Pancreas (tissue), 10 donors: ENCODE results near the gene SYPL2. TPM values are rescaled to one million over a fixed set of nuclear protein-coding genes. Genes with fewer than 3 reads are reported as not detected.
A peak's percentile ranks its signal among the peaks of the same experiment; 100 is the strongest.

ENCODE experiments used
- ATAC-seq, 4 donors: fragments of 200-7000 bp; cut with Tn5 transposase; one replicate each; pipeline versions ENCODE4 v1.8.0 to v1.9.1; 2020; ENCODE audit warnings: mild to moderate bottlenecking in 4 of 4, moderate library complexity in 4 of 4
- DNase-seq, 6 donors: peaks; one replicate each; pipeline ENCODE4 v3.0.0-alpha.2; 2020
- FAIRE-seq: peaks from 2 replicates; lab custom pipeline; 2012; peaks lifted over from hg19 to GRCh38; lab: Jason Lieb, UNC
- H3K27ac ChIP-seq, 4 donors: fragments of 200-600 bp; sonication (generic); 1 replicate in 3 of 4; 2 replicates in 1 of 4; pipeline versions ENCODE4 v1.5.0 to v1.8.0; 2020
- H3K27me3 ChIP-seq, 4 donors: fragments of 200-600 bp; one replicate each; pipeline ENCODE4 v1.8.0; 2021
- H3K36me3 ChIP-seq, 3 donors: fragments of 200-600 bp; sonication (generic) in 1 of 3; one replicate each; pipeline versions ENCODE4 v1.5.0 to v1.8.0; 2020 to 2021
- H3K4me1 ChIP-seq, 3 donors: fragments of 200-600 bp; one replicate each; pipeline ENCODE4 v1.8.0; 2021
- H3K4me3 ChIP-seq, 4 donors: fragments of 200-600 bp; sonication (generic) in 2 of 4; one replicate each; pipeline versions ENCODE4 v1.5.0 to v1.8.0; 2020 to 2021
- H3K9me3 ChIP-seq, 4 donors: fragments of 200-600 bp; one replicate each; pipeline ENCODE4 v1.8.0; 2021
- CTCF ChIP-seq, 4 donors: fragments of 200-600 bp; sonication (generic) in 3 of 4; IDR thresholded peaks; one replicate each; pipeline versions ENCODE4 v1.5.0 to v1.8.0; 2021; ENCODE audit warnings: antibody characterized with exemption in 4 of 4
- WGBS, 2 donors: extraction: QIAGEN DNeasy Blood & Tissue Kit; methylation state at CpG; one replicate each; pipeline ENCODE4 v1.1.7; 2013; 5-methylcytosine and 5-hydroxymethylcytosine counted together
- intact Hi-C, 3 donors: fragments of 100-400 bp; cut with DNase I; formaldehyde crosslinking; loops; one replicate each; pipeline versions ENCODE4 v1.11.1 to v1.14.2; 2022
- polyA plus RNA-seq, 2 donors: library from polyadenylated mRNA; stranded (reverse); fragments of 200-250 nt; gene quantifications; one replicate each; pipeline ENCODE4 v1.2.3, GENCODE V29; 2013
- total RNA-seq, 6 donors: library from RNA; stranded (reverse); fragmentation: NEBNext Ultra II Directional in 4 of 6; extraction: Animal tissue kit (Norgen Biotek cat#: 25700) in 4 of 6; gene quantifications; one replicate each; pipeline versions ENCODE4 v1.2.1 to v1.2.4, GENCODE V29; 2021 to 2023
- donor health status: healthy with polysubstance abuse.
- donor health status: DM: no; HTN: no; CAD: no; lungs with moderate emphysema.
- donor health status: DM: no; HTN: no; CAD: no.
- donor health status: control.
- donor health status: control.
- donor health status: Bipolar disorder and iron deficiency.
- donor health status: DM: yes; HTN: yes; CAD: no.
- donor health status: DM: no; HTN: no; CAD: no.
- donor health status: DM: no; HTN: no; CAD: no.
- donor health status: DM: yes; HTN: yes; CAD: no.

The SYPL2 gene
- total and polyA plus RNA-seq, 8 donors = 1.5 to 3.7 (median 2.5) TPM

GRCh38 chr1:109495738-109496137 is 29.4 kb downstream of the SYPL2 start:
- Histone ChIP-seq H3K27ac (no peak overlapping the region), H3K27me3 (no peaks in the 10 kb centered on the region), H3K36me3 (peaks cover 0 to 10% (median 3%) of the 10 kb centered on the region in 3 donors), H3K4me3 (no peak overlapping the region), H3K4me1 (peaks cover 0 to 7% (median 6%) of the 10 kb centered on the region in 3 donors), H3K9me3 (no peaks in the 10 kb centered on the region)
- 85 to 89% methylated on average over 7 of the region's 7 CpGs for WGBS, 2 donors
- TF ChIP-seq CTCF (IDR thresholded peaks at IDR 0.05) = no peak
- DNase-seq (no peak), ATAC-seq (no peak), FAIRE-seq (no peak)
- intact Hi-C loops = no loop called here

- H3K36me3 ChIP-seq = peaks cover 0 to 10% (median 3%) of the 10 kb centered on the region in 3 donors
- WGBS, 2 donors = 67 to 72% methylated on average over 9 of the region's 9 CpGs
- ATAC-seq = no peak
- no peak for FAIRE-seq
- DNase-seq = no peak
- peaks cover 0 to 7% (median 7%) of the 10 kb centered on the region in 3 donors for H3K4me1 ChIP-seq
- no peak for TF ChIP-seq CTCF (IDR thresholded peaks at IDR 0.05)
- H3K27me3 ChIP-seq = no peaks in the 10 kb centered on the region
- no peak overlapping the region for H3K4me3 ChIP-seq
- no peak overlapping the region for H3K27ac ChIP-seq
- H3K9me3 ChIP-seq = no peaks in the 10 kb centered on the region
- intact Hi-C loops = no loop called here
Observed at GRCh38 chr1:109497449-109498160, 31.3 kb downstream of the SYPL2 start.

- H3K9me3 ChIP-seq = no peaks in the 10 kb centered on the region
- peak in 1 of 4 donors; percentile 9 for ATAC-seq
- FAIRE-seq = no peak
- peaks cover 0 to 12% (median 7%) of the 10 kb centered on the region in 3 donors for H3K4me1 ChIP-seq
- WGBS, 2 donors = 78 to 83% methylated on average over 12 of the region's 12 CpGs
- H3K36me3 ChIP-seq = peaks cover 0 to 10% (median 3%) of the 10 kb centered on the region in 3 donors
- intact Hi-C loops = no loop called here
- no peak overlapping the region for H3K4me3 ChIP-seq
- H3K27ac ChIP-seq = no peak overlapping the region
- no peaks in the 10 kb centered on the region for H3K27me3 ChIP-seq
- no peak for DNase-seq
- peak in 2 of 4 donors; percentile 16 to 20 for TF ChIP-seq CTCF (IDR thresholded peaks at IDR 0.05)
Observed at GRCh38 chr1:109498161-109498801, 31.9 kb downstream of the SYPL2 start.

GRCh38 chr1:109499081-109499480 is 32.7 kb downstream of the SYPL2 start:
- Histone ChIP-seq H3K9me3 (no peaks in the 10 kb centered on the region), H3K36me3 (peaks cover 0 to 10% (median 3%) of the 10 kb centered on the region in 3 donors), H3K4me3 (no peak overlapping the region), H3K27me3 (no peaks in the 10 kb centered on the region), H3K4me1 (peaks cover 0 to 12% (median 7%) of the 10 kb centered on the region in 3 donors), H3K27ac (no peak overlapping the region)
- ATAC-seq (no peak), FAIRE-seq (no peak), DNase-seq (no peak)
- intact Hi-C loops = no loop called here
- no peak for TF ChIP-seq CTCF (IDR thresholded peaks at IDR 0.05)
- WGBS, 2 donors = 84 to 93% methylated on average over 7 of the region's 7 CpGs
